GM13976 (cell line): Measurements from ENCODE around the gene SMYD4.

Experiments
- DNase-seq: peaks from one replicate; pipeline ENCODE4 v3.0.0; 2012; ENCODE audit warnings: low spot score
- in situ Hi-C: fragments of 300-500 bp; cut with MboI; formaldehyde crosslinking; loops from one replicate; pipeline ENCODE4 v1.12.0; 2022; ENCODE audit warnings: low sequenced_read_pairs, mixed read lengths, inconsistent platforms; ENCODE audit not compliant: unreplicated experiment
- TF ChIP-seq, protein P1 (sequence below): IDR thresholded peaks from 2 replicates; pipeline ENCODE4 v1.5.1; 2012; ENCODE audit warnings: borderline replicate concordance, mild to moderate bottlenecking; ENCODE audit not compliant: insufficient read depth; ENCODE audit errors: extremely low read depth, missing control alignments, control extremely low read depth

The SMYD4 gene

GRCh38 chr17:1732241-1732832, 97.4 kb downstream of the SMYD4 start:
- TF ChIP-seq, protein P1, sequence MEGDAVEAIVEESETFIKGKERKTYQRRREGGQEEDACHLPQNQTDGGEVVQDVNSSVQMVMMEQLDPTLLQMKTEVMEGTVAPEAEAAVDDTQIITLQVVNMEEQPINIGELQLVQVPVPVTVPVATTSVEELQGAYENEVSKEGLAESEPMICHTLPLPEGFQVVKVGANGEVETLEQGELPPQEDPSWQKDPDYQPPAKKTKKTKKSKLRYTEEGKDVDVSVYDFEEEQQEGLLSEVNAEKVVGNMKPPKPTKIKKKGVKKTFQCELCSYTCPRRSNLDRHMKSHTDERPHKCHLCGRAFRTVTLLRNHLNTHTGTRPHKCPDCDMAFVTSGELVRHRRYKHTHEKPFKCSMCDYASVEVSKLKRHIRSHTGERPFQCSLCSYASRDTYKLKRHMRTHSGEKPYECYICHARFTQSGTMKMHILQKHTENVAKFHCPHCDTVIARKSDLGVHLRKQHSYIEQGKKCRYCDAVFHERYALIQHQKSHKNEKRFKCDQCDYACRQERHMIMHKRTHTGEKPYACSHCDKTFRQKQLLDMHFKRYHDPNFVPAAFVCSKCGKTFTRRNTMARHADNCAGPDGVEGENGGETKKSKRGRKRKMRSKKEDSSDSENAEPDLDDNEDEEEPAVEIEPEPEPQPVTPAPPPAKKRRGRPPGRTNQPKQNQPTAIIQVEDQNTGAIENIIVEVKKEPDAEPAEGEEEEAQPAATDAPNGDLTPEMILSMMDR = no peak

DNA sequence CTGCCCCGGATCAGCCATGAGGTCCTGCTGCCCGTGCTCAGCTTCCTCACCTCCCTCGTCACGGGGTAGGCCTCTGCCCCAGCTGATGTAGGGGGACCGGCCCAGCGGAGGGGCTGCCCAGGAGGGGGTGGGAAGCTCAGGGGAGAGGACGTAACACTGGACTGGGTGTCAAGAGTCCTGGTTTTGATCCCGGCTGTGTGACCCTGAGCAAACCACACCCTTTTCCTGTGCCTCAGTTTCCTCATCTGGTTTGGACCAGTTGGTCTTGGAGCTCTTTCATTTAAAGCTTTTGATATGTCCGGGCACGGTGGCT, 98.6 kb downstream of the SMYD4 start:
- TF ChIP-seq, protein P1 = no peak
- no peak for DNase-seq
- in situ Hi-C loops = no loop called here

More at GRCh38 chr17:1732241-1732832, 97.4 kb downstream of the SMYD4 start:
- in situ Hi-C loops = no loop called here
- DNase-seq = no peak

DNA sequence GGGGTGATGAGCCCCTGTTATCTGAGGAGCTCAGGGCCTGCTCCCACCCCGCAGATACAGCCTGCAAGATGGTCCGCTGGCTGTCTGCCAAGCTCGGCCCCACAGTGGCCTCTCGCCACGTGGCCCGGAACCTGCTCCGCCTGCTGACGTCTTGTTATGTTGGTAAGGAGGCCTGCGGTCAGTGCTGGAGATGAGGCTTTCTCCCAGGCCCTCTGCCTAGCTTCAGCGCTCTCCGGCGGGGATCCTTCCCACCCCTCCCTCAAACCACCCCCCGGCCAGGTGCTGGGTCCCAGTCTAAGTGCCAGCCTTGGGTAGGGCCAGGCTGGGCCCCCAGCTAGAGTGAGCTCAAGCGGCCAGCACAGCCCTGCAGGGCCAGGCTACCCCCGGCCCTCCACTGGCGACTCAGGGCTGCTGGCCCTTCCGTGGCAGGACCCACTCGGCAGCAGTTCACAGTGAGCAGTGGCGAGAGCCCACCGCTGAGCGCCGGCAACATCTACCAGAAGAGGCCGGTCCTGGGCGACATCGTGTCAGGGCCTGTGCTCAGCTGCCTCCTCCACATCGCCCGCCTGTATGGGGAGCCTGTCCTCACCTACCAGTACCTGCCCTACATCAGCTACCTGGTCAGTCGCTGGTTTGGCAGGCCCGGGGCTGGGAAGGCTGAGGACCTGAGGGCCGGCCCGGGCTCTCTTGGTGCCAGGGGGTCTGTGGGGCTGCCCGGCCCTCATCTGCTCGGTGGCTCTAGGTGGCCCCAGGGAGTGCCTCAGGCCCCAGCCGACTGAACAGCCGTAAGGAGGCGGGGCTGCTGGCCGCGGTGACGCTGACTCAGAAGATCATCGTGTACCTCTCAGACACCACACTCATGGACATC, 99.1 kb downstream of the SMYD4 start:
- in situ Hi-C loops = no loop called here
- DNase-seq = no peak
- TF ChIP-seq, protein P1 = no peak

GRCh38 chr17:1729966-1730325, 99.8 kb downstream of the SMYD4 start:
- TF ChIP-seq, protein P1 = no peak
- no peak for DNase-seq
- in situ Hi-C loops = no loop called here
